ENCODE results near the gene NAA16.
"Not testable (repeated sequence)": the region's sequence is repeated elsewhere in the genome, so short reads cannot be mapped to it uniquely, and the experiment has no call there.

Gene NAA16

GRCh38 chr13:41356385-41356648 lies 45.2 kb downstream of the NAA16 start:
- DNase-seq (ENCODE audit: low read depth): not testable (repeated sequence)

GRCh38 chr13:41356786-41357185 lies 45.7 kb downstream of the NAA16 start:
- DNase-seq (ENCODE audit: low read depth): no peak

GRCh38 chr13:41361491-41361890 lies 50.4 kb downstream of the NAA16 start:
- DNase-seq (ENCODE audit: low read depth): no peak

- no peak for DNase-seq (ENCODE audit: low read depth)
Measured at GRCh38 chr13:41364043-41364442, 53.0 kb downstream of the NAA16 start.

- DNase-seq (ENCODE audit: low read depth): no peak
Measured at GRCh38 chr13:41365631-41366030, 54.6 kb downstream of the NAA16 start.

GRCh38 chr13:41370736-41371135 lies 59.7 kb downstream of the NAA16 start:
- no peak for DNase-seq (ENCODE audit: low read depth)

GRCh38 chr13:41377446-41377845 lies 66.4 kb downstream of the NAA16 start:
- no peak for DNase-seq (ENCODE audit: low read depth)

- no peak for DNase-seq (ENCODE audit: low read depth)
Measured at GRCh38 chr13:41382431-41382830, 71.4 kb downstream of the NAA16 start.

GRCh38 chr13:41383386-41383785 lies 72.3 kb downstream of the NAA16 start:
- DNase-seq (ENCODE audit: low read depth): no peak

GRCh38 chr13:41384749-41385503 lies 73.9 kb downstream of the NAA16 start:
- no peak for DNase-seq (ENCODE audit: low read depth)

GRCh38 chr13:41386211-41386610 lies 75.1 kb downstream of the NAA16 start:
- DNase-seq (ENCODE audit: low read depth): no peak

- no peak for DNase-seq (ENCODE audit: low read depth)
Measured at GRCh38 chr13:41387576-41387975, 76.5 kb downstream of the NAA16 start.

GRCh38 chr13:41388143-41388881 lies 77.2 kb downstream of the NAA16 start:
- no peak for DNase-seq (ENCODE audit: low read depth)

GRCh38 chr13:41389580-41389979 lies 78.5 kb downstream of the NAA16 start:
- no peak for DNase-seq (ENCODE audit: low read depth)

GRCh38 chr13:41394166-41394565 lies 83.1 kb downstream of the NAA16 start:
- no peak for DNase-seq (ENCODE audit: low read depth)

- DNase-seq (ENCODE audit: low read depth): no peak
Measured at GRCh38 chr13:41398494-41399170, 87.6 kb downstream of the NAA16 start.

- no peak for DNase-seq (ENCODE audit: low read depth)
Measured at GRCh38 chr13:41401366-41401765, 90.3 kb downstream of the NAA16 start.

- DNase-seq (ENCODE audit: low read depth): no peak
Measured at GRCh38 chr13:41402691-41403511, 91.8 kb downstream of the NAA16 start.

GRCh38 chr13:41403983-41404382 lies 92.9 kb downstream of the NAA16 start:
- DNase-seq (ENCODE audit: low read depth): no peak

GRCh38 chr13:41405367-41405766 lies 94.3 kb downstream of the NAA16 start:
- DNase-seq (ENCODE audit: low read depth): no peak

- DNase-seq (ENCODE audit: low read depth): no peak
Measured at GRCh38 chr13:41407380-41407779, 96.3 kb downstream of the NAA16 start.

- no peak for DNase-seq (ENCODE audit: low read depth)
Measured at GRCh38 chr13:41408121-41408520, 97.1 kb downstream of the NAA16 start.
